ENCODE results near the gene HHATL. TPM values are rescaled to one million over a fixed set of nuclear protein-coding genes. Genes with fewer than 3 reads are reported as not detected.

HHATL gene
- total RNA-seq, 1 donor from 2014 or later, result not detected

GRCh38 chr3:42662813-42663535, 39.6 kb downstream of the HHATL start:
- Mint-ChIP-seq H3K36me3 (ENCODE audit: unreplicated experiment) (peaks cover 8% of the 10 kb centered on the region), H3K4me1 (ENCODE audit: unreplicated experiment) (no peaks in the 10 kb centered on the region), H3K4me3 (ENCODE audit: unreplicated experiment) (no peak overlapping the region), H3K27me3 (ENCODE audit: unreplicated experiment) (no peaks in the 10 kb centered on the region), H3K9me3 (ENCODE audit: unreplicated experiment) (no peaks in the 10 kb centered on the region), H3K27ac (ENCODE audit: unreplicated experiment) (no peak overlapping the region)
- TF ChIP-seq CTCF (IDR thresholded peaks at IDR 0.05), result no peak
- no peak for DNase-seq (ENCODE audit: extremely low spot score, unreplicated experiment)

- Mint-ChIP-seq H3K9me3 (ENCODE audit: unreplicated experiment) (no peaks in the 10 kb centered on the region), H3K4me3 (ENCODE audit: unreplicated experiment) (no peak overlapping the region), H3K27me3 (ENCODE audit: unreplicated experiment) (no peaks in the 10 kb centered on the region), H3K27ac (ENCODE audit: unreplicated experiment) (no peak overlapping the region), H3K36me3 (ENCODE audit: unreplicated experiment) (peaks cover 8% of the 10 kb centered on the region), H3K4me1 (ENCODE audit: unreplicated experiment) (no peaks in the 10 kb centered on the region)
- DNase-seq (ENCODE audit: extremely low spot score, unreplicated experiment), result no peak
- no peak for TF ChIP-seq CTCF (IDR thresholded peaks at IDR 0.05)
Observed at GRCh38 chr3:42662037-42662812, 40.4 kb downstream of the HHATL start.

- Mint-ChIP-seq H3K27ac (ENCODE audit: unreplicated experiment) (no peak overlapping the region), H3K27me3 (ENCODE audit: unreplicated experiment) (no peaks in the 10 kb centered on the region), H3K36me3 (ENCODE audit: unreplicated experiment) (peaks cover 8% of the 10 kb centered on the region), H3K4me3 (ENCODE audit: unreplicated experiment) (no peak overlapping the region), H3K4me1 (ENCODE audit: unreplicated experiment) (no peaks in the 10 kb centered on the region), H3K9me3 (ENCODE audit: unreplicated experiment) (no peaks in the 10 kb centered on the region)
- TF ChIP-seq CTCF (IDR thresholded peaks at IDR 0.05), result no peak
- DNase-seq (ENCODE audit: extremely low spot score, unreplicated experiment), result no peak
Observed at GRCh38 chr3:42661593-42662022, 41.0 kb downstream of the HHATL start.

- Mint-ChIP-seq H3K4me1 (ENCODE audit: unreplicated experiment) (peaks cover 6% of the 10 kb centered on the region), H3K27me3 (ENCODE audit: unreplicated experiment) (no peaks in the 10 kb centered on the region)
Observed at GRCh38 chr3:42660898-42661297, 41.7 kb downstream of the HHATL start.

More at GRCh38 chr3:42660898-42661297, 41.7 kb downstream of the HHATL start:
- Mint-ChIP-seq H3K36me3 (ENCODE audit: unreplicated experiment) (peaks cover 8% of the 10 kb centered on the region), H3K27ac (ENCODE audit: unreplicated experiment) (no peak overlapping the region), H3K4me3 (ENCODE audit: unreplicated experiment) (no peak overlapping the region), H3K9me3 (ENCODE audit: unreplicated experiment) (no peaks in the 10 kb centered on the region)
- DNase-seq (ENCODE audit: extremely low spot score, unreplicated experiment), result no peak
- TF ChIP-seq CTCF (IDR thresholded peaks at IDR 0.05), result no peak

All from osteocyte (in vitro differentiated cells).